GM12878 (cell line): ENCODE results near the gene AMTN. TPM values are rescaled to one million over a fixed set of nuclear protein-coding genes. Genes with fewer than 3 reads are reported as not detected.

Experiments
- ATAC-seq: fragments of 200-7000 bp; cut with Tn5 transposase; 3 replicates; pipeline ENCODE4 v1.9.1; 2020; ENCODE audit warnings: mild to moderate bottlenecking, moderate library complexity
- BruUV-seq: library from RNA; stranded (reverse); fragments of 400-500 nt; replicated peaks from 2 replicates; lab custom pipeline; 2021; lab: Mats Ljungman, UMichigan
- CTCF ChIA-PET: fragments of 300-600 bp; sonication (Branson Sonifier 250); formaldehyde crosslinking; extraction: SDS; loops from one replicate; lab custom pipeline; 2021; ENCODE audit warnings: inconsistent platforms; lab: Yijun Ruan, JAX
- POLR2A ChIA-PET: fragments of 350-600 bp; formaldehyde crosslinking; extraction: SDS; loops from one replicate; lab custom pipeline; 2021; ENCODE audit warnings: inconsistent platforms; lab: Charles Lee
- RAD21 ChIA-PET: fragments of 300-600 bp; sonication (Branson Sonifier 250); formaldehyde crosslinking; loops from one replicate; lab custom pipeline; 2023; ENCODE audit warnings: antibody characterized with exemption; ENCODE audit not compliant: unreplicated experiment; lab: Charles Lee
- SMC1A ChIA-PET: fragments of 300-600 bp; sonication (Branson Sonifier 250); formaldehyde crosslinking; loops from one replicate; lab custom pipeline; 2023; ENCODE audit not compliant: unreplicated experiment, uncharacterized antibody; lab: Charles Lee
- DNase-seq: peaks from one replicate; pipeline ENCODE4 v3.0.0-alpha.2; 2011; ENCODE audit warnings: low read depth, low spot score
- FAIRE-seq: peaks from 3 replicates; lab custom pipeline; 2011; peaks lifted over from hg19 to GRCh38; lab: Jason Lieb, UNC
- H2AFZ ChIP-seq: 2 replicates; pipeline ENCODE4 v1.6.0; 2011; ENCODE audit warnings: low read depth, low read length, control low read depth; ENCODE audit not compliant: control insufficient read depth
- H3K27ac ChIP-seq: 2 replicates; pipeline ENCODE4 v1.5.1; 2011; ENCODE audit warnings: control low read depth; ENCODE audit not compliant: control insufficient read depth, insufficient read depth
- H3K27me3 ChIP-seq, 2 experiments: replicated peaks in 1 of 2; 2 replicates each; pipeline versions ENCODE4 v1.6.0 to v1.6.1; 2011; ENCODE audit warnings: low read length in 1 of 2; ENCODE audit not compliant: control insufficient read depth in 2 of 2, insufficient read depth in 2 of 2
- H3K36me3 ChIP-seq, 2 experiments: 2 replicates each; pipeline ENCODE4 v1.5.1; 2011; ENCODE audit warnings: low read length in 1 of 2; ENCODE audit not compliant: control insufficient read depth in 2 of 2, insufficient read depth in 2 of 2
- H3K4me1 ChIP-seq: 2 replicates; pipeline ENCODE4 v1.6.1; 2011; ENCODE audit warnings: mild to moderate bottlenecking, low read length, moderate library complexity, mixed read lengths; ENCODE audit not compliant: control insufficient read depth, insufficient read depth
- H3K4me2 ChIP-seq: 2 replicates; pipeline ENCODE4 v1.6.0; 2011; ENCODE audit warnings: control low read depth; ENCODE audit not compliant: control insufficient read depth, insufficient read depth
- H3K4me3 ChIP-seq: fragments of 200-600 bp; sonication (generic); 2 replicates; pipeline ENCODE4 v1.5.1; 2016
- H3K79me2 ChIP-seq: 2 replicates; pipeline ENCODE4 v1.6.0; 2011; ENCODE audit warnings: low read length; ENCODE audit not compliant: control insufficient read depth, insufficient read depth
- H3K9ac ChIP-seq: 2 replicates; pipeline ENCODE4 v1.8.0; 2011; ENCODE audit warnings: low read length, control low read depth, mixed read lengths; ENCODE audit not compliant: control insufficient read depth, insufficient read depth
- H3K9me3 ChIP-seq: replicated peaks from 3 replicates; pipeline ENCODE4 v1.5.1; 2011; ENCODE audit warnings: mild to moderate bottlenecking, low read length; ENCODE audit not compliant: control insufficient read depth, insufficient read depth
- H4K20me1 ChIP-seq: 2 replicates; pipeline ENCODE4 v1.6.0; 2011; ENCODE audit not compliant: control insufficient read depth, insufficient read depth
- CBX5 ChIP-seq: sonication (generic); IDR thresholded peaks from 2 replicates; pipeline ENCODE4 v1.6.1; 2016; ENCODE audit warnings: low read depth, moderate library complexity, mild to moderate bottlenecking, inconsistent platforms
- CHD4 ChIP-seq: fragments of 200-600 bp; sonication (generic); IDR thresholded peaks from 2 replicates; pipeline ENCODE4 v1.6.1; 2016; ENCODE audit warnings: mild to moderate bottlenecking
- E2F8 ChIP-seq: fragments of 450-650 bp; IDR thresholded peaks from 2 replicates; pipeline ENCODE4 v1.6.1; 2018; ENCODE audit warnings: mild to moderate bottlenecking, low read depth, moderate library complexity; ENCODE audit not compliant: partially characterized antibody
- EP300 ChIP-seq, 2 experiments: fragments of 150-350 bp in 1 of 2; IDR thresholded peaks; 2 replicates each; pipeline ENCODE4 v1.6.1; 2011 to 2012; ENCODE audit warnings: low read depth in 2 of 2, low read length in 2 of 2, borderline replicate concordance in 1 of 2, improper control_type of control experiment in 1 of 2, inconsistent platforms in 1 of 2; ENCODE audit not compliant: control insufficient read depth in 1 of 2
- ESRRA ChIP-seq: IDR thresholded peaks from 2 replicates; pipeline ENCODE4 v1.6.1; 2012; ENCODE audit warnings: mild to moderate bottlenecking, low read length, improper control_type of control experiment
- GATAD2B ChIP-seq: fragments of 450-650 bp; conservative IDR thresholded peaks from 2 replicates; pipeline ENCODE4 v1.6.1; 2017; ENCODE audit warnings: low read depth, mild to moderate bottlenecking, moderate library complexity
- KDM1A ChIP-seq: fragments of 200-600 bp; sonication (generic); IDR thresholded peaks from 2 replicates; pipeline ENCODE4 v1.6.1; 2016; ENCODE audit warnings: borderline replicate concordance
- NRF1 ChIP-seq: conservative IDR thresholded peaks from 2 replicates; pipeline ENCODE4 v1.6.1; 2011; ENCODE audit warnings: mild to moderate bottlenecking, low read depth, low read length, improper control_type of control experiment
- SMC3 ChIP-seq: IDR thresholded peaks from 2 replicates; pipeline ENCODE4 v1.6.1; 2011; ENCODE audit warnings: low read length, improper control_type of control experiment, borderline replicate concordance
- SP1 ChIP-seq: IDR thresholded peaks from one replicate; pipeline ENCODE4 v1.6.1; 2011; ENCODE audit warnings: low read depth, low read length
- SUPT20H ChIP-seq: IDR thresholded peaks from 2 replicates; pipeline ENCODE4 v1.6.1; 2011; ENCODE audit warnings: low read depth, mild to moderate bottlenecking, low read length, moderate library complexity, borderline replicate concordance; ENCODE audit not compliant: control insufficient read depth
- TCF12 ChIP-seq: IDR thresholded peaks from 2 replicates; pipeline ENCODE4 v1.6.1; 2011; ENCODE audit warnings: low read depth, mild to moderate bottlenecking, low read length
- WGBS: methylation state at CpG from one replicate; pipeline ENCODE4 v1.1.6; 2016; ENCODE audit warnings: low lambda C conversion rate; ENCODE audit not compliant: insufficient replicate concordance, insufficient coverage; ENCODE audit errors: missing lambda C conversion rate; 5-methylcytosine and 5-hydroxymethylcytosine counted together
- in situ Hi-C: fragments of 300-500 bp; cut with MboI; formaldehyde crosslinking; loops from 9 replicates; pipeline ENCODE4 v1.14.3; 2018; ENCODE audit warnings: mixed read lengths
- intact Hi-C: fragments of 100-400 bp; cut with micrococcal nuclease; formaldehyde crosslinking; loops from one replicate; pipeline ENCODE4 v1.14.2; 2022; ENCODE audit not compliant: unreplicated experiment
- polyA plus RNA-seq, 11 experiments: library from polyadenylated mRNA; depleted of rRNA in 4 of 11; unstranded in 6 of 11; stranded (reverse) in 5 of 11; fragments of >200 nt; fragmentation: Nextera tagmentation in 4 of 11; fragmentation: Illumina TruSeq in 1 of 11; extraction: Ambion mirVana in 4 of 11; extraction: Trizol in 1 of 11; gene quantifications; 1 replicate in 1 of 11; 2 replicates in 10 of 11; pipeline versions ENCODE4 v1.2.1 to v1.2.3, GENCODE V29; 2011 to 2016; ENCODE audit warnings: inconsistent platforms in 2 of 11, missing spikeins in 2 of 11, low read depth in 1 of 11
- total RNA-seq, 4 experiments: library from RNA; depleted of rRNA in 3 of 4; stranded (reverse); fragments of >200 nt in 3 of 4; fragmentation: Illumina TruSeq in 1 of 4; extraction: Trizol in 1 of 4; gene quantifications; 2 replicates each; pipeline versions ENCODE4 v1.2.1 to v1.2.3, GENCODE V29; 2013 to 2021
- TF ChIP-seq, protein P1 (sequence below): IDR thresholded peaks from 2 replicates; pipeline ENCODE4 v1.6.1; 2011; ENCODE audit warnings: borderline replicate concordance, low read depth, mild to moderate bottlenecking, moderate library complexity, low read length; ENCODE audit not compliant: insufficient read depth, poor library complexity, severe bottlenecking
- TF ChIP-seq, protein P2 (sequence below): fragments of 150-350 bp; IDR thresholded peaks from 2 replicates; pipeline ENCODE4 v1.6.1; 2014; ENCODE audit warnings: mild to moderate bottlenecking, low read depth, low read length

The AMTN gene
- total and polyA plus RNA-seq, 10 of the 15 experiments (the other 5 are each of a cell fraction or from before 2014, with no cell fraction given), result not detected

GRCh38 chr4:70564033-70564432 lies 45.7 kb downstream of the AMTN start:
- FAIRE-seq, result no peak

More at GRCh38 chr4:70564033-70564432, 45.7 kb downstream of the AMTN start:
- ChIA-PET CTCF (no interaction called here), POLR2A (no interaction called here), RAD21 (no interaction called here), SMC1A (interaction anchor here (0.6 kb wide), 1 partner anchor 104 kb away, joined by 3 read pairs; no protein-coding TSS in a partner anchor)
- in situ Hi-C loops (no loop called here), intact Hi-C loops (no loop called here)
- Histone ChIP-seq H3K4me2 (no peak overlapping the region), H4K20me1 (no peaks in the 10 kb centered on the region), H3K4me1 (no peaks in the 10 kb centered on the region), H3K27ac (no peak overlapping the region), H2AFZ (no peak overlapping the region), H3K9me3 (no peaks in the 10 kb centered on the region), H3K27me3 (no peaks in the 10 kb centered on the region; a peak in 1 of 4 replicates), H3K36me3 (no peaks in the 10 kb centered on the region), H3K9ac (no peak overlapping the region), H3K79me2 (no peaks in the 10 kb centered on the region), H3K4me3 (no peak overlapping the region)
- DNase-seq, result no peak
- WGBS, result 82% methylated on average over 8 of the region's 8 CpGs
- ATAC-seq, result no peak
- no TSS peak for BruUV-seq
- TF ChIP-seq SP1 (no peak), NRF1 (no peak), SUPT20H (no peak), EP300 (IDR thresholded peaks at IDR 0.05; ENCODE audit: borderline replicate concordance in 1 of 2, control insufficient read depth in 1 of 2, low read depth in 2 of 2, low read length in 2 of 2) (no peak), SMC3 (no peak), KDM1A (no peak), CBX5 (no peak), E2F8 (no peak), ESRRA (no peak), GATAD2B (no peak), CHD4 (no peak), TCF12 (no peak)
- TF ChIP-seq, protein P1, sequence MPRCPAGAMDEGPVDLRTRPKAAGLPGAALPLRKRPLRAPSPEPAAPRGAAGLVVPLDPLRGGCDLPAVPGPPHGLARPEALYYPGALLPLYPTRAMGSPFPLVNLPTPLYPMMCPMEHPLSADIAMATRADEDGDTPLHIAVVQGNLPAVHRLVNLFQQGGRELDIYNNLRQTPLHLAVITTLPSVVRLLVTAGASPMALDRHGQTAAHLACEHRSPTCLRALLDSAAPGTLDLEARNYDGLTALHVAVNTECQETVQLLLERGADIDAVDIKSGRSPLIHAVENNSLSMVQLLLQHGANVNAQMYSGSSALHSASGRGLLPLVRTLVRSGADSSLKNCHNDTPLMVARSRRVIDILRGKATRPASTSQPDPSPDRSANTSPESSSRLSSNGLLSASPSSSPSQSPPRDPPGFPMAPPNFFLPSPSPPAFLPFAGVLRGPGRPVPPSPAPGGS, result no peak
- TF ChIP-seq, protein P2, sequence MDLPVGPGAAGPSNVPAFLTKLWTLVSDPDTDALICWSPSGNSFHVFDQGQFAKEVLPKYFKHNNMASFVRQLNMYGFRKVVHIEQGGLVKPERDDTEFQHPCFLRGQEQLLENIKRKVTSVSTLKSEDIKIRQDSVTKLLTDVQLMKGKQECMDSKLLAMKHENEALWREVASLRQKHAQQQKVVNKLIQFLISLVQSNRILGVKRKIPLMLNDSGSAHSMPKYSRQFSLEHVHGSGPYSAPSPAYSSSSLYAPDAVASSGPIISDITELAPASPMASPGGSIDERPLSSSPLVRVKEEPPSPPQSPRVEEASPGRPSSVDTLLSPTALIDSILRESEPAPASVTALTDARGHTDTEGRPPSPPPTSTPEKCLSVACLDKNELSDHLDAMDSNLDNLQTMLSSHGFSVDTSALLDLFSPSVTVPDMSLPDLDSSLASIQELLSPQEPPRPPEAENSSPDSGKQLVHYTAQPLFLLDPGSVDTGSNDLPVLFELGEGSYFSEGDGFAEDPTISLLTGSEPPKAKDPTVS, result no peak
